Fibroblast of lung (primary cell): ENCODE results near the gene TBC1D17.

ENCODE experiments used
- EZH2 ChIP-seq: IDR thresholded peaks from 2 replicates; pipeline ENCODE4 v1.5.1; 2012; ENCODE audit warnings: low read length, control low read depth, mild to moderate bottlenecking; ENCODE audit errors: missing control alignments
- TF ChIP-seq, protein P1 (sequence below), 2 donors: IDR thresholded peaks in 1 of 2; conservative IDR thresholded peaks in 1 of 2; 1 replicate in 1 of 2; 2 replicates in 1 of 2; pipeline ENCODE4 v1.5.1; 2011 to 2012; ENCODE audit warnings: low read length in 2 of 2, control low read depth in 1 of 2, inconsistent platforms in 1 of 2, low read depth in 1 of 2, mild to moderate bottlenecking in 1 of 2

DNA sequence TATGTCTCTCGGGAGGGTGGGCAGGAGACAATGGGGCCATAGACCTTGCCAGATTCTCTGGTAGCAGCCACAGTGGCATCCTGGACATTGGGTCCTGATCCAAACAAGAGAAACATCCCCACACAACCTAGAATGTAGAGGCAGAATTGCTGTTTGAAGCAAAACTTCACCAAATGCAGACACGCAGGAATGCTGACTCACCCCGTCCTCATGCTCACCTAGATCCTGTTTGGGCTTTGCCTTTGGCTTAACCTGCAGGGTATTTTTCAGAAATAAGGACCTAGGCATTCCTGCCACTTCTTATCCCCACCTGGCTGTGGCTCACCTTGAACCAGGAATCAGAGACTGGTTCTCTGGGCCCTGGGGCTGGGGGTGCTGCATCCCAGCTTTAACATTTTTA is 7.3 kb downstream of the TBC1D17 start:
- TF ChIP-seq, protein P1, sequence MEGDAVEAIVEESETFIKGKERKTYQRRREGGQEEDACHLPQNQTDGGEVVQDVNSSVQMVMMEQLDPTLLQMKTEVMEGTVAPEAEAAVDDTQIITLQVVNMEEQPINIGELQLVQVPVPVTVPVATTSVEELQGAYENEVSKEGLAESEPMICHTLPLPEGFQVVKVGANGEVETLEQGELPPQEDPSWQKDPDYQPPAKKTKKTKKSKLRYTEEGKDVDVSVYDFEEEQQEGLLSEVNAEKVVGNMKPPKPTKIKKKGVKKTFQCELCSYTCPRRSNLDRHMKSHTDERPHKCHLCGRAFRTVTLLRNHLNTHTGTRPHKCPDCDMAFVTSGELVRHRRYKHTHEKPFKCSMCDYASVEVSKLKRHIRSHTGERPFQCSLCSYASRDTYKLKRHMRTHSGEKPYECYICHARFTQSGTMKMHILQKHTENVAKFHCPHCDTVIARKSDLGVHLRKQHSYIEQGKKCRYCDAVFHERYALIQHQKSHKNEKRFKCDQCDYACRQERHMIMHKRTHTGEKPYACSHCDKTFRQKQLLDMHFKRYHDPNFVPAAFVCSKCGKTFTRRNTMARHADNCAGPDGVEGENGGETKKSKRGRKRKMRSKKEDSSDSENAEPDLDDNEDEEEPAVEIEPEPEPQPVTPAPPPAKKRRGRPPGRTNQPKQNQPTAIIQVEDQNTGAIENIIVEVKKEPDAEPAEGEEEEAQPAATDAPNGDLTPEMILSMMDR (conservative IDR thresholded peaks at IDR 0.05 in 1 of 2, IDR thresholded peaks at IDR 0.05 in 1 of 2; ENCODE audit: low read depth in 1 of 2, low read length in 2 of 2) = no peak
- no peak for TF ChIP-seq EZH2
